Neuron (in vitro differentiated cells): ENCODE data around the gene CPNE7.
"Not testable (repeated sequence)": the region's sequence is repeated elsewhere in the genome, so short reads cannot be mapped to it uniquely, and the experiment has no call there.

ENCODE experiments used
- H2AFZ ChIP-seq: one replicate; pipeline ENCODE4 v1.6.1; 2013; ENCODE audit warnings: low read depth, mild to moderate bottlenecking, inconsistent platforms, low read length, moderate library complexity
- H3K27me3 ChIP-seq: one replicate; pipeline ENCODE4 v1.6.1; 2013; ENCODE audit warnings: low read length; ENCODE audit not compliant: insufficient read depth
- H3K36me3 ChIP-seq: one replicate; pipeline ENCODE4 v1.6.1; 2013; ENCODE audit warnings: low read length; ENCODE audit not compliant: insufficient read depth
- H3K4me1 ChIP-seq: one replicate; pipeline ENCODE4 v1.6.1; 2013; ENCODE audit warnings: low read length; ENCODE audit not compliant: insufficient read depth
- H3K4me3 ChIP-seq: 2 replicates; pipeline ENCODE4 v1.5.1; 2013; ENCODE audit warnings: mild to moderate bottlenecking, low read length, moderate library complexity
- H3K9me3 ChIP-seq: one replicate; pipeline ENCODE4 v1.6.1; 2013; ENCODE audit warnings: low read length

The CPNE7 gene

GRCh38 chr16:89587676-89588075 is 12.1 kb downstream of the CPNE7 start:
- H3K36me3 ChIP-seq, H3K4me3 ChIP-seq, H2AFZ ChIP-seq, H3K9me3 ChIP-seq, H3K27me3 ChIP-seq, H3K4me1 ChIP-seq: not testable (repeated sequence)

GRCh38 chr16:89588413-89589109 is 13.0 kb downstream of the CPNE7 start:
- Histone ChIP-seq H3K4me3 (no peak overlapping the region), H3K36me3 (no peaks in the 10 kb centered on the region), H3K9me3 (no peaks in the 10 kb centered on the region), H3K4me1 (no peaks in the 10 kb centered on the region), H3K27me3 (no peaks in the 10 kb centered on the region), H2AFZ (no peak overlapping the region)

- Histone ChIP-seq H3K9me3 (no peaks in the 10 kb centered on the region), H2AFZ (no peak overlapping the region), H3K4me1 (no peaks in the 10 kb centered on the region), H3K36me3 (no peaks in the 10 kb centered on the region), H3K27me3 (no peaks in the 10 kb centered on the region), H3K4me3 (no peak overlapping the region)
These were observed 13.8 kb downstream of the CPNE7 start for GRCh38 chr16:89589241-89589926.

- Histone ChIP-seq H3K27me3 (no peaks in the 10 kb centered on the region), H3K36me3 (no peaks in the 10 kb centered on the region), H3K4me1 (peaks cover 3% of the 10 kb centered on the region), H3K4me3 (no peak overlapping the region), H3K9me3 (peaks cover 2% of the 10 kb centered on the region), H2AFZ (no peak overlapping the region)
These were observed 18.3 kb downstream of the CPNE7 start for GRCh38 chr16:89593841-89594240.

- H3K4me3 ChIP-seq = no peak overlapping the region
- peaks cover 2% of the 10 kb centered on the region for H3K9me3 ChIP-seq
- H2AFZ ChIP-seq = no peak overlapping the region
- no peaks in the 10 kb centered on the region for H3K36me3 ChIP-seq
- no peaks in the 10 kb centered on the region for H3K27me3 ChIP-seq
- peaks cover 15% of the 10 kb centered on the region for H3K4me1 ChIP-seq
These were observed 19.9 kb downstream of the CPNE7 start for GRCh38 chr16:89595330-89596060.

- Histone ChIP-seq H2AFZ (no peak overlapping the region), H3K36me3 (no peaks in the 10 kb centered on the region), H3K4me3 (no peak overlapping the region), H3K27me3 (no peaks in the 10 kb centered on the region), H3K4me1 (peaks cover 15% of the 10 kb centered on the region), H3K9me3 (peaks cover 2% of the 10 kb centered on the region)
These were observed 20.6 kb downstream of the CPNE7 start for GRCh38 chr16:89596061-89596689.

- no peak overlapping the region for H3K4me3 ChIP-seq
- H3K9me3 ChIP-seq = peaks cover 2% of the 10 kb centered on the region
- H3K4me1 ChIP-seq = peaks cover 19% of the 10 kb centered on the region
- H3K36me3 ChIP-seq = no peaks in the 10 kb centered on the region
- no peak overlapping the region for H2AFZ ChIP-seq
- H3K27me3 ChIP-seq = no peaks in the 10 kb centered on the region
These were observed 21.5 kb downstream of the CPNE7 start for GRCh38 chr16:89596957-89597649.

GRCh38 chr16:89598199-89598598 is 22.6 kb downstream of the CPNE7 start:
- peaks cover 30% of the 10 kb centered on the region for H3K4me1 ChIP-seq
- H3K27me3 ChIP-seq = no peaks in the 10 kb centered on the region
- no peak overlapping the region for H2AFZ ChIP-seq
- H3K9me3 ChIP-seq = peaks cover 2% of the 10 kb centered on the region
- no peak overlapping the region for H3K4me3 ChIP-seq
- H3K36me3 ChIP-seq = no peaks in the 10 kb centered on the region

- Histone ChIP-seq H3K36me3 (no peaks in the 10 kb centered on the region), H3K9me3 (peaks cover 2% of the 10 kb centered on the region)
These were observed 23.9 kb downstream of the CPNE7 start for GRCh38 chr16:89599451-89599858.

GRCh38 chr16:89599902-89600301 is 24.3 kb downstream of the CPNE7 start:
- peak overlapping the region; percentile 12 for H2AFZ ChIP-seq
- peaks cover 2% of the 10 kb centered on the region for H3K9me3 ChIP-seq
- H3K27me3 ChIP-seq = no peaks in the 10 kb centered on the region
- H3K4me3 ChIP-seq = no peak overlapping the region
- H3K36me3 ChIP-seq = no peaks in the 10 kb centered on the region
- H3K4me1 ChIP-seq = peaks cover 30% of the 10 kb centered on the region

More at GRCh38 chr16:89599451-89599858, 23.9 kb downstream of the CPNE7 start:
- Histone ChIP-seq H3K4me3 (no peak overlapping the region), H3K27me3 (no peaks in the 10 kb centered on the region), H2AFZ (peak overlapping the region; percentile 12), H3K4me1 (peaks cover 30% of the 10 kb centered on the region)

GRCh38 chr16:89600427-89600826 is 24.9 kb downstream of the CPNE7 start:
- Histone ChIP-seq H2AFZ (no peak overlapping the region), H3K4me3 (no peak overlapping the region)

GRCh38 chr16:89600956-89601355 is 25.4 kb downstream of the CPNE7 start:
- no peaks in the 10 kb centered on the region for H3K27me3 ChIP-seq
- H3K36me3 ChIP-seq = no peaks in the 10 kb centered on the region
- H2AFZ ChIP-seq = no peak overlapping the region
- H3K4me1 ChIP-seq = peaks cover 30% of the 10 kb centered on the region
- H3K9me3 ChIP-seq = no peaks in the 10 kb centered on the region
- H3K4me3 ChIP-seq = no peak overlapping the region

More at GRCh38 chr16:89600427-89600826, 24.9 kb downstream of the CPNE7 start:
- no peaks in the 10 kb centered on the region for H3K36me3 ChIP-seq
- H3K4me1 ChIP-seq = peaks cover 30% of the 10 kb centered on the region
- no peaks in the 10 kb centered on the region for H3K9me3 ChIP-seq
- no peaks in the 10 kb centered on the region for H3K27me3 ChIP-seq
